ENCODE data around the gene NPHP4. TPM values are rescaled to one million over a fixed set of nuclear protein-coding genes. Genes with fewer than 3 reads are reported as not detected.

NPHP4 gene
- total RNA-seq, 1 experiment from 2014 or later: 18.8 TPM

DNA sequence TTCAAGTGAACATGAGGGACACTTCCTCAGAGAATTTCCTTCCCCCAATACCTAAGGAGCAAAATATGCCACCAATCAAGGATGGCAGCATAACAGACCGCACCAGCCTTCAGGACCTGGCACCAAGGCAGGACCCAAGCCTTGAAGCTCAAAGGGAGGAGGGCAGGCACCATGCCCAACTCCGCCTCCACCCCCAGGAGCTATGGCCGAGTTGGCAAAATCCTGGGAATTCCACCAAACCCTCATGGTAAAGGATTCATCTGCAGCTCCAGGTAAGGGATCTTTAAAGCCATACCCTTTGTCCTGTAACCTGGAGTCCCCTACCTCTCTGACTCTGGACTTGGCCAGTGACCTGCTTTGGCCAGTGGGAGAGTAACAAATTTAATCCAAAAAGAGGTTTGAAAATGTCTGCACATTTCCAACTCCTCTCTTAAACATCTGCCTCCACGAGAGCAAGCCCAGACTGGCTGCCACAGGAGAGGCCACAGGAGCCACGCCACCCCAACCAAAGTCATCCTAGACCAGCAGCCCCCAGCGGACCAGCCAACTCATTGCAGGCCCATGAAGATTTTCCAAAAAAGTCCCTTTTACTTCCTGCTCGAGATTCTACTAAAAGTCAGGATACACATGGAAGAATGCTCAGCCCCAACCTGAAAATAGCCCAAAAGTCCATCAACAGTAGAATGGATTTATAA lies 41.9 kb downstream of the NPHP4 start:
- H3K27ac ChIP-seq (ENCODE audit: low read length): no peak overlapping the region
- H2AFZ ChIP-seq (ENCODE audit: low read length): no peak overlapping the region
- CTCF ChIA-PET: interaction anchor here (0.6 kb wide), 1 partner anchor 659 kb away, joined by 3 read pairs; no protein-coding TSS in a partner anchor
- no peaks in the 10 kb centered on the region for H3K79me2 ChIP-seq (ENCODE audit: low read length)
- H3K4me1 ChIP-seq (ENCODE audit: insufficient read depth, low read length): peaks cover 18% of the 10 kb centered on the region
- DNase-seq (no peak), ATAC-seq (no peak)
- no peak overlapping the region for H3K4me3 ChIP-seq (ENCODE audit: low read length)
- H3K9ac ChIP-seq (ENCODE audit: low read length): no peak overlapping the region
- TF ChIP-seq EZH2phosphoT487 (IDR thresholded peaks at IDR 0.05; ENCODE audit: borderline replicate concordance, low read length) (no peak), EZH2 (IDR thresholded peaks at IDR 0.05; ENCODE audit: low read length, unreplicated experiment) (no peak)
- TF ChIP-seq, protein P1, sequence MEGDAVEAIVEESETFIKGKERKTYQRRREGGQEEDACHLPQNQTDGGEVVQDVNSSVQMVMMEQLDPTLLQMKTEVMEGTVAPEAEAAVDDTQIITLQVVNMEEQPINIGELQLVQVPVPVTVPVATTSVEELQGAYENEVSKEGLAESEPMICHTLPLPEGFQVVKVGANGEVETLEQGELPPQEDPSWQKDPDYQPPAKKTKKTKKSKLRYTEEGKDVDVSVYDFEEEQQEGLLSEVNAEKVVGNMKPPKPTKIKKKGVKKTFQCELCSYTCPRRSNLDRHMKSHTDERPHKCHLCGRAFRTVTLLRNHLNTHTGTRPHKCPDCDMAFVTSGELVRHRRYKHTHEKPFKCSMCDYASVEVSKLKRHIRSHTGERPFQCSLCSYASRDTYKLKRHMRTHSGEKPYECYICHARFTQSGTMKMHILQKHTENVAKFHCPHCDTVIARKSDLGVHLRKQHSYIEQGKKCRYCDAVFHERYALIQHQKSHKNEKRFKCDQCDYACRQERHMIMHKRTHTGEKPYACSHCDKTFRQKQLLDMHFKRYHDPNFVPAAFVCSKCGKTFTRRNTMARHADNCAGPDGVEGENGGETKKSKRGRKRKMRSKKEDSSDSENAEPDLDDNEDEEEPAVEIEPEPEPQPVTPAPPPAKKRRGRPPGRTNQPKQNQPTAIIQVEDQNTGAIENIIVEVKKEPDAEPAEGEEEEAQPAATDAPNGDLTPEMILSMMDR (conservative IDR thresholded peaks at IDR 0.05; ENCODE audit: low read depth, low read length): no peak
- H3K27me3 ChIP-seq (ENCODE audit: low read length): no peaks in the 10 kb centered on the region
- H3K36me3 ChIP-seq (ENCODE audit: low read depth, low read length): peaks cover 19% of the 10 kb centered on the region
- no peaks in the 10 kb centered on the region for H4K20me1 ChIP-seq (ENCODE audit: low read length)
- POLR2A ChIA-PET (ENCODE audit: unreplicated experiment): no interaction called here
- no peak overlapping the region for H3K4me2 ChIP-seq (ENCODE audit: low read length)
- no TSS peak for BruUV-seq (replicated peaks)
- no peaks in the 10 kb centered on the region for H3K9me2 ChIP-seq (replicated peaks; ENCODE audit: low read length)
- intact Hi-C loops (cut with micrococcal nuclease): no loop called here
- no peaks in the 10 kb centered on the region for H3F3A ChIP-seq (ENCODE audit: low read length, unreplicated experiment)
- no peaks in the 10 kb centered on the region for H3K9me3 ChIP-seq (ENCODE audit: low read length)

- H3K79me2 ChIP-seq (ENCODE audit: low read length): no peaks in the 10 kb centered on the region
- POLR2A ChIA-PET (ENCODE audit: unreplicated experiment): no interaction called here
- H2AFZ ChIP-seq (ENCODE audit: low read length): no peak overlapping the region
- H3K4me3 ChIP-seq (ENCODE audit: low read length): no peak overlapping the region
- TF ChIP-seq EZH2 (IDR thresholded peaks at IDR 0.05; ENCODE audit: low read length, unreplicated experiment) (no peak), EZH2phosphoT487 (IDR thresholded peaks at IDR 0.05; ENCODE audit: borderline replicate concordance, low read length) (no peak)
- TF ChIP-seq, protein P1 (conservative IDR thresholded peaks at IDR 0.05; ENCODE audit: low read depth, low read length): no peak
- no peaks in the 10 kb centered on the region for H3K9me3 ChIP-seq (ENCODE audit: low read length)
- ATAC-seq: no peak
- no peaks in the 10 kb centered on the region for H3K27me3 ChIP-seq (ENCODE audit: low read length)
- H3K4me2 ChIP-seq (ENCODE audit: low read length): no peak overlapping the region
- no peaks in the 10 kb centered on the region for H3K9me2 ChIP-seq (replicated peaks; ENCODE audit: low read length)
- CTCF ChIA-PET: no interaction called here
- H3K36me3 ChIP-seq (ENCODE audit: low read depth, low read length): peaks cover 15% of the 10 kb centered on the region; the same call in 1 of the 2 replicates
- H3F3A ChIP-seq (ENCODE audit: low read length, unreplicated experiment): no peaks in the 10 kb centered on the region
- no TSS peak for BruUV-seq (replicated peaks)
- no peak overlapping the region for H3K9ac ChIP-seq (ENCODE audit: low read length)
- DNase-seq: no peak
- H4K20me1 ChIP-seq (ENCODE audit: low read length): no peaks in the 10 kb centered on the region
- H3K4me1 ChIP-seq (ENCODE audit: insufficient read depth, low read length): peaks cover 18% of the 10 kb centered on the region
- intact Hi-C loops (cut with micrococcal nuclease): no loop called here
- H3K27ac ChIP-seq (ENCODE audit: low read length): no peak overlapping the region
Observed at GRCh38 chr1:5949761-5950100, 42.5 kb downstream of the NPHP4 start.

DNA sequence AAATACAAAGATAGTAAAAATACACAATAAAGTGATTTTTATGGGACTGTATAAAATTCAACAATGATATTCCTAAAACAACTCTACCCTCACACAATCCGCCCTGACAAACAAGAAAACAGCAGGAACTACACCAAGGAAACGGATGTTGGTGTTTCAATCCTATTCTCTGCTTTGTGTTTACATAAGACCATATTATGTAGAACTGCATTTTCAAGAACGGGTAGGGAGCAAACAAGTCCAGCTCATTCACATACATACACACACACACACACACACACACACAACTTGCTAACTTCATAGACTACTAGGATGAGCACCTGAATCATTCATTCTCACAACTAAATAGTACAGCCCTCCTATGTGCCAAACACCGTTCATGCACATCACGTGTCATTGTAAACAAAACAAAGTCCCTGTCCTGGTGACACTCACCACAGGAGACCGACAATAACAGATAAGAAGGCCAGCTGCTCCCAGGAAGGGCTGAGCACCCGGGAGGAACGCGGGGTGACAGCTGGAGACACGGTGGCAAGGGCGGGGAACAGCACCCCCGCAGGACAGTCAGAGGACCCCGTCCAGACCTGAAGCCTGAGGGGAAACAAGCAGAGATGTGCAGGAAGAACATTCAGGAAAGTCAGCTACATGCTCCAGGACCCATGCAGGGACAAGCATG lies 43.0 kb downstream of the NPHP4 start:
- Histone ChIP-seq H3K4me1 (ENCODE audit: insufficient read depth, low read length) (peaks cover 18% of the 10 kb centered on the region), H3K27me3 (ENCODE audit: low read length) (no peaks in the 10 kb centered on the region), H3K9me2 (replicated peaks; ENCODE audit: low read length) (no peaks in the 10 kb centered on the region), H3K27ac (ENCODE audit: low read length) (no peak overlapping the region), H3K4me3 (ENCODE audit: low read length) (no peak overlapping the region), H3K36me3 (ENCODE audit: low read depth, low read length) (peaks cover 15% of the 10 kb centered on the region; the same call in 1 of the 2 replicates), H3K9me3 (ENCODE audit: low read length) (no peaks in the 10 kb centered on the region), H3K4me2 (ENCODE audit: low read length) (peak overlapping the region; percentile 7; the same call in 1 of the 2 replicates), H3K79me2 (ENCODE audit: low read length) (no peaks in the 10 kb centered on the region), H3F3A (ENCODE audit: low read length, unreplicated experiment) (no peaks in the 10 kb centered on the region), H2AFZ (ENCODE audit: low read length) (no peak overlapping the region), H3K9ac (ENCODE audit: low read length) (no peak overlapping the region), H4K20me1 (ENCODE audit: low read length) (no peaks in the 10 kb centered on the region)
- DNase-seq (peak; percentile 17), ATAC-seq (peak; percentile 83)
- TF ChIP-seq EZH2phosphoT487 (IDR thresholded peaks at IDR 0.05; ENCODE audit: borderline replicate concordance, low read length) (no peak), EZH2 (IDR thresholded peaks at IDR 0.05; ENCODE audit: low read length, unreplicated experiment) (no peak)
- TF ChIP-seq, protein P1 (conservative IDR thresholded peaks at IDR 0.05; ENCODE audit: low read depth, low read length): peak; percentile 44
- CTCF ChIA-PET: no interaction called here
- no TSS peak for BruUV-seq (replicated peaks)
- POLR2A ChIA-PET (ENCODE audit: unreplicated experiment): no interaction called here
- intact Hi-C loops (cut with micrococcal nuclease): no loop called here
